Measurements from ENCODE around the gene POLH. TPM values are rescaled to one million over a fixed set of nuclear protein-coding genes. Genes with fewer than 3 reads are reported as not detected.

POLH gene
- total RNA-seq, 1 experiment from 2014 or later = 8.2 TPM

GRCh38 chr6:43606019-43606418, 30.0 kb downstream of the POLH start:
- H3F3A ChIP-seq (ENCODE audit: low read length, unreplicated experiment) = no peaks in the 10 kb centered on the region
- H3K79me2 ChIP-seq (ENCODE audit: low read length) = no peaks in the 10 kb centered on the region
- H3K4me3 ChIP-seq (ENCODE audit: low read length) = no peak overlapping the region
- no peaks in the 10 kb centered on the region for H4K20me1 ChIP-seq (ENCODE audit: low read length)
- no TSS peak for BruUV-seq (replicated peaks)
- no peaks in the 10 kb centered on the region for H3K9me2 ChIP-seq (replicated peaks; ENCODE audit: low read length)
- DNase-seq (no peak), ATAC-seq (no peak)
- TF ChIP-seq CTCF (conservative IDR thresholded peaks at IDR 0.05; ENCODE audit: low read depth, low read length) (no peak), EZH2 (IDR thresholded peaks at IDR 0.05; ENCODE audit: low read length, unreplicated experiment) (no peak), EZH2phosphoT487 (IDR thresholded peaks at IDR 0.05; ENCODE audit: borderline replicate concordance, low read length) (no peak)
- H3K9me3 ChIP-seq (ENCODE audit: low read length) = no peaks in the 10 kb centered on the region
- no peak overlapping the region for H3K4me2 ChIP-seq (ENCODE audit: low read length)
- CTCF ChIA-PET = no interaction called here
- no peak overlapping the region for H3K27ac ChIP-seq (ENCODE audit: low read length)
- intact Hi-C loops (cut with micrococcal nuclease) = no loop called here
- no peaks in the 10 kb centered on the region for H3K27me3 ChIP-seq (ENCODE audit: low read length)
- H3K9ac ChIP-seq (ENCODE audit: low read length) = no peak overlapping the region
- POLR2A ChIA-PET (ENCODE audit: unreplicated experiment) = no interaction called here
- peaks cover 21% of the 10 kb centered on the region for H3K36me3 ChIP-seq (ENCODE audit: low read depth, low read length)
- no peak overlapping the region for H2AFZ ChIP-seq (ENCODE audit: low read length)
- H3K4me1 ChIP-seq (ENCODE audit: insufficient read depth, low read length) = peaks cover 8% of the 10 kb centered on the region; the same call in 1 of the 2 replicates

- Histone ChIP-seq H3K27me3 (ENCODE audit: low read length) (no peaks in the 10 kb centered on the region), H3K9me3 (ENCODE audit: low read length) (no peaks in the 10 kb centered on the region), H3K36me3 (ENCODE audit: low read depth, low read length) (peaks cover 14% of the 10 kb centered on the region), H3K4me1 (ENCODE audit: insufficient read depth, low read length) (peaks cover 8% of the 10 kb centered on the region; the same call in 1 of the 2 replicates), H2AFZ (ENCODE audit: low read length) (no peak overlapping the region), H3K9me2 (replicated peaks; ENCODE audit: low read length) (no peaks in the 10 kb centered on the region), H3K4me2 (ENCODE audit: low read length) (no peak overlapping the region), H3K79me2 (ENCODE audit: low read length) (no peaks in the 10 kb centered on the region), H3K4me3 (ENCODE audit: low read length) (no peak overlapping the region), H4K20me1 (ENCODE audit: low read length) (no peaks in the 10 kb centered on the region), H3K9ac (ENCODE audit: low read length) (no peak overlapping the region), H3F3A (ENCODE audit: low read length, unreplicated experiment) (no peaks in the 10 kb centered on the region), H3K27ac (ENCODE audit: low read length) (no peak overlapping the region)
- TF ChIP-seq CTCF (conservative IDR thresholded peaks at IDR 0.05; ENCODE audit: low read depth, low read length) (peak; percentile 91), EZH2phosphoT487 (IDR thresholded peaks at IDR 0.05; ENCODE audit: borderline replicate concordance, low read length) (no peak), EZH2 (IDR thresholded peaks at IDR 0.05; ENCODE audit: low read length, unreplicated experiment) (no peak)
- no TSS peak for BruUV-seq (replicated peaks)
- ATAC-seq (peak; percentile 77), DNase-seq (peak; percentile 86)
- POLR2A ChIA-PET (ENCODE audit: unreplicated experiment) = no interaction called here
- CTCF ChIA-PET = interaction anchor here (0.6 kb wide), 1 partner anchor 21 kb away, joined by 3 read pairs; no protein-coding TSS in a partner anchor
- intact Hi-C loops (cut with micrococcal nuclease) = no loop called here
Observed at GRCh38 chr6:43608310-43608763, 32.4 kb downstream of the POLH start.

- ChIA-PET CTCF (interaction anchor here (0.6 kb wide), 1 partner anchor 21 kb away, joined by 3 read pairs; no protein-coding TSS in a partner anchor), POLR2A (ENCODE audit: unreplicated experiment) (no interaction called here)
- DNase-seq (no peak), ATAC-seq (no peak)
- Histone ChIP-seq H3K4me3 (ENCODE audit: low read length) (no peak overlapping the region), H2AFZ (ENCODE audit: low read length) (no peak overlapping the region), H3K36me3 (ENCODE audit: low read depth, low read length) (peaks cover 12% of the 10 kb centered on the region), H3K4me2 (ENCODE audit: low read length) (no peak overlapping the region), H3K27ac (ENCODE audit: low read length) (no peak overlapping the region), H3F3A (ENCODE audit: low read length, unreplicated experiment) (no peaks in the 10 kb centered on the region), H4K20me1 (ENCODE audit: low read length) (no peaks in the 10 kb centered on the region), H3K9me3 (ENCODE audit: low read length) (no peaks in the 10 kb centered on the region), H3K79me2 (ENCODE audit: low read length) (no peaks in the 10 kb centered on the region), H3K9me2 (replicated peaks; ENCODE audit: low read length) (no peaks in the 10 kb centered on the region), H3K4me1 (ENCODE audit: insufficient read depth, low read length) (peaks cover 8% of the 10 kb centered on the region; the same call in 1 of the 2 replicates), H3K9ac (ENCODE audit: low read length) (no peak overlapping the region), H3K27me3 (ENCODE audit: low read length) (no peaks in the 10 kb centered on the region)
- intact Hi-C loops (cut with micrococcal nuclease) = no loop called here
- TF ChIP-seq CTCF (conservative IDR thresholded peaks at IDR 0.05; ENCODE audit: low read depth, low read length) (no peak), EZH2 (IDR thresholded peaks at IDR 0.05; ENCODE audit: low read length, unreplicated experiment) (no peak), EZH2phosphoT487 (IDR thresholded peaks at IDR 0.05; ENCODE audit: borderline replicate concordance, low read length) (no peak)
- no TSS peak for BruUV-seq (replicated peaks)
Observed at GRCh38 chr6:43608807-43609206, 32.8 kb downstream of the POLH start.
